Activated CD4-positive, CD25-positive, alpha-beta regulatory T cell treated with anti-CD3 and anti-CD28 coated beads, Interleukin-2, amount 50 U/mL, for 16 hours (primary cell): Measurements from ENCODE around the gene MESP1.

ENCODE experiments used
- DNase-seq: peaks from one replicate; pipeline ENCODE4 v3.0.0-alpha.2; 2020; ENCODE audit warnings: low read depth, low spot score

MESP1 gene

GRCh38 chr15:89781055-89781454 is 30.0 kb upstream of the MESP1 start:
- no peak for DNase-seq

GRCh38 chr15:89780601-89781000 is 29.6 kb upstream of the MESP1 start:
- DNase-seq, result no peak

GRCh38 chr15:89778861-89779260 is 27.8 kb upstream of the MESP1 start:
- no peak for DNase-seq

- DNase-seq, result no peak
These were observed 26.8 kb upstream of the MESP1 start for GRCh38 chr15:89777782-89778380.

- no peak for DNase-seq
These were observed 26.2 kb upstream of the MESP1 start for GRCh38 chr15:89777073-89777751.

GRCh38 chr15:89776274-89777072 is 25.4 kb upstream of the MESP1 start, which contains the start of gene MESP2:
Gene MESP2, plus strand, starts transcription at chr15:89776332. Its CDS starts 26 bp downstream, at chr15:89776358.
- no peak for DNase-seq

GRCh38 chr15:89775815-89776214 is 24.8 kb upstream of the MESP1 start:
- DNase-seq, result no peak

- DNase-seq, result no peak
These were observed 23.4 kb upstream of the MESP1 start for GRCh38 chr15:89774492-89774891.

- DNase-seq, result no peak
These were observed 22.0 kb upstream of the MESP1 start for GRCh38 chr15:89772932-89773583.

- no peak for DNase-seq
These were observed 19.0 kb upstream of the MESP1 start for GRCh38 chr15:89770041-89770440.

- no peak for DNase-seq
These were observed 18.3 kb upstream of the MESP1 start for GRCh38 chr15:89769366-89769765.

- no peak for DNase-seq
These were observed 17.0 kb upstream of the MESP1 start for GRCh38 chr15:89768071-89768500.

GRCh38 chr15:89767411-89767915 is 16.4 kb upstream of the MESP1 start:
- no peak for DNase-seq

GRCh38 chr15:89766357-89767311 is 15.6 kb upstream of the MESP1 start:
- DNase-seq, result no peak

GRCh38 chr15:89765694-89766093 is 14.6 kb upstream of the MESP1 start:
- DNase-seq, result no peak

- DNase-seq, result no peak
These were observed 10.9 kb upstream of the MESP1 start for GRCh38 chr15:89761929-89762328.

- DNase-seq, result no peak
These were observed 10.2 kb upstream of the MESP1 start for GRCh38 chr15:89761009-89761831.

GRCh38 chr15:89760303-89761008 is 9.4 kb upstream of the MESP1 start:
- DNase-seq, result peak; percentile 42

- DNase-seq, result no peak
These were observed 8.8 kb upstream of the MESP1 start for GRCh38 chr15:89759835-89760234.
